ENCODE results near the gene RBM11. TPM values are rescaled to one million over a fixed set of nuclear protein-coding genes. Genes with fewer than 3 reads are reported as not detected.

RBM11 gene
- total and polyA plus RNA-seq, 8 donors = 1.2 to 1.9 (median 1.5) TPM; not detected in 3

GRCh38 chr21:14236180-14236579 is 20.2 kb downstream of the RBM11 start:
- H3K27ac ChIP-seq = no peak overlapping the region
- 46 to 58% (median 55%) methylated on average over 3 of the region's 3 CpGs for WGBS, 5 donors
- H3K9me3 ChIP-seq = no peaks in the 10 kb centered on the region
- no peak overlapping the region for H3K4me3 ChIP-seq
- no peak for TF ChIP-seq EP300 (IDR thresholded peaks at IDR 0.05)
- no peak for TF ChIP-seq POLR2A (IDR thresholded peaks at IDR 0.05)
- TF ChIP-seq POLR2AphosphoS5 (IDR thresholded peaks at IDR 0.05) = no peak
- no peak for TF ChIP-seq CTCF (IDR thresholded peaks at IDR 0.05)
- no peak for DNase-seq
- intact Hi-C loops (cut with DNase I; ENCODE audit: low total_unique reads) = no loop called here
- H3K4me1 ChIP-seq = no peaks in the 10 kb centered on the region
- no peaks in the 10 kb centered on the region for H3K27me3 ChIP-seq
- H3K36me3 ChIP-seq = no peaks in the 10 kb centered on the region

- Histone ChIP-seq H3K27me3 (no peaks in the 10 kb centered on the region), H3K9me3 (no peaks in the 10 kb centered on the region), H3K36me3 (no peaks in the 10 kb centered on the region), H3K27ac (no peak overlapping the region), H3K4me3 (no peak overlapping the region), H3K4me1 (no peaks in the 10 kb centered on the region)
- 75 to 84% (median 80%) methylated on average over 2 of the region's 2 CpGs for WGBS, 5 donors
- intact Hi-C loops (cut with DNase I; ENCODE audit: low total_unique reads) = no loop called here
- DNase-seq = no peak
- TF ChIP-seq EP300 (IDR thresholded peaks at IDR 0.05) (no peak), POLR2A (IDR thresholded peaks at IDR 0.05) (no peak), POLR2AphosphoS5 (IDR thresholded peaks at IDR 0.05) (no peak), CTCF (IDR thresholded peaks at IDR 0.05) (no peak)
These were observed 23.3 kb downstream of the RBM11 start for GRCh38 chr21:14239281-14239680.

- DNase-seq = peak in 1 of 2 donors; percentile 6
- Histone ChIP-seq H3K36me3 (no peaks in the 10 kb centered on the region), H3K9me3 (no peaks in the 10 kb centered on the region), H3K4me1 (no peaks in the 10 kb centered on the region), H3K27ac (no peak overlapping the region), H3K27me3 (no peaks in the 10 kb centered on the region), H3K4me3 (no peak overlapping the region)
- intact Hi-C loops (cut with DNase I; ENCODE audit: low total_unique reads) = no loop called here
- TF ChIP-seq EP300 (IDR thresholded peaks at IDR 0.05) (no peak), POLR2A (IDR thresholded peaks at IDR 0.05) (no peak), CTCF (IDR thresholded peaks at IDR 0.05) (no peak), POLR2AphosphoS5 (IDR thresholded peaks at IDR 0.05) (no peak)
- 11 to 29% (median 22%) methylated on average over 2 of the region's 2 CpGs for WGBS, 5 donors
These were observed 25.3 kb downstream of the RBM11 start for GRCh38 chr21:14241297-14241696.

- Histone ChIP-seq H3K36me3 (no peaks in the 10 kb centered on the region), H3K4me1 (no peaks in the 10 kb centered on the region), H3K27me3 (no peaks in the 10 kb centered on the region), H3K9me3 (no peaks in the 10 kb centered on the region), H3K4me3 (no peak overlapping the region), H3K27ac (no peak overlapping the region)
- TF ChIP-seq POLR2A (IDR thresholded peaks at IDR 0.05) (no peak), POLR2AphosphoS5 (IDR thresholded peaks at IDR 0.05) (no peak)
- no peak for DNase-seq
- intact Hi-C loops (cut with DNase I; ENCODE audit: low total_unique reads) = no loop called here
- WGBS, 5 donors = 0 to 93% (median 63%) methylated on average over 1 of the region's 1 CpG
These were observed 27.5 kb downstream of the RBM11 start for GRCh38 chr21:14243461-14243860.

DNA sequence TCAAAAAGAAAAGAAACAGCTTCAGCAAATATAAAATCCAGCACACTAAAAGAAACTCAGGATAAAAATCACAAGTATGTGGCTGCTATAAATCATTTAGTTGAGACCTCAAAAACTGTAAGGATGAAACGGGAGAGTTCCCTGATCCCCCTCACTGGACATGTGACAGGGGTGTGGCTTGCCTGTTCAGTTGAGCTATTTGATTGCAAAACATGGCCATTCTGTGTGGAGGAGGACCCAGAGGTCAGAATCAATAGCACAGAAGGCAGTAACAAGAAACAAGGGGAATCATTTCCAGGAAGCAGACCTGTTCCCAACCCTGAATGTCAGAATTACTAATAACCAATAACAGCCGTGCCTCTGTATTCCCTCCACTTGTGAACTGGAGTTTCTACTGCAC is 27.9 kb downstream of the RBM11 start:
- no peak overlapping the region for H3K4me3 ChIP-seq
- H3K9me3 ChIP-seq = no peaks in the 10 kb centered on the region
- WGBS, 5 donors = 40 to 58% (median 44%) methylated on average over 2 of the region's 2 CpGs
- H3K27ac ChIP-seq = no peak overlapping the region
- no peaks in the 10 kb centered on the region for H3K36me3 ChIP-seq
- intact Hi-C loops (cut with DNase I; ENCODE audit: low total_unique reads) = no loop called here
- H3K4me1 ChIP-seq = no peaks in the 10 kb centered on the region
- no peak for TF ChIP-seq CTCF (IDR thresholded peaks at IDR 0.05)
- TF ChIP-seq POLR2A (IDR thresholded peaks at IDR 0.05) = no peak
- no peaks in the 10 kb centered on the region for H3K27me3 ChIP-seq
- peak in 1 of 2 donors; percentile 4 for DNase-seq

All from stomach (tissue), 9 donors.